GF-D8 (cell line): ENCODE results near the gene GNB5.
"Not testable (repeated sequence)": the region's sequence is repeated elsewhere in the genome, so short reads cannot be mapped to it uniquely, and the experiment has no call there.

ENCODE experiments used
- DNase-seq: peaks from one replicate; lab custom pipeline; 2025; lab: John Stamatoyannopoulos, UW

The GNB5 gene

DNA sequence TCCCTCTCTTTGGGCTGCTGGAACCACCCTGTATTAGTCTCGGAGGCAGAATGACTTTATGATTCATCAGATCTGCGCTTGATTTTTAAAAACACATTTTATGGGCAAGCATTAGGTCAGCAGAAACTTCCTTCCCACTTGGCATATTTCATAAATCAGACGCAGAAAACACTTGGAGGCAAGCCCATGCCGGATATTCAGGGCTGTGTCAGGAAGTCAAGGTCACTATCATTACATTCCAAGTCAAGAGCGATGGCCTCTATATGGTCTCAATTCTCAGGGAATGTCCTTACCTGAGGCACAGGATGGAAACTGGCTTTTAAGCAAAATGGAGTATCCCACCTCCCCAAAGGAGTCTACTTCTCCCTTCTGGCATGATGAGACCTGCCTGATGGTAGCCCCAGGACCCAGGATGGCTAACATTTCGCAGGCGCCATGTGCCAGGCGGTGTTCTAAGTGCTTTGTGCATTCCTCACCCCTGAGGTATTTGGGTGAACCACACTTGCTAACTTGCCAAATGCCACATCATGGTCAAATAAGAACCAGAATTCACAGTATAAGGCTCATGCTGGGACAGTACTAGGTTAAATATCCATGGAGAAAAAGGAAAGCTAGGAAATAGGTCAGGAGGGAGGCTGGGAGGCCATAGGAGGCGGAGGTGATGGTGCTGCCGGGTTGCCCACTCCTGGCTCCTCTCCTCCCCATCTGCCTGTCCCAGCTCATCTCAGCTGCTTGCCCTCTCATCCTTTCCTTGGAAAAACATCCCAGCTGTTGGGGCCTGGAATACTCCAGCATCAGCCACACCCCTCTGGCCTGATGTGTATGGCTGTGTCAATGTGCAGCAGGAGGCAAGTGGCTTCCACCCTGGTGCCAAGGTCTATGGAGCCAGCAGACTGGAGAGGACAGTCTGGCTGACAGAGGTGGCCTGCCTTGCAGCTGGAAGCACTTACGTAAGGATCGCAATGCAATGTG lies 97.4 kb downstream of the GNB5 start:
- no peak for DNase-seq

DNA sequence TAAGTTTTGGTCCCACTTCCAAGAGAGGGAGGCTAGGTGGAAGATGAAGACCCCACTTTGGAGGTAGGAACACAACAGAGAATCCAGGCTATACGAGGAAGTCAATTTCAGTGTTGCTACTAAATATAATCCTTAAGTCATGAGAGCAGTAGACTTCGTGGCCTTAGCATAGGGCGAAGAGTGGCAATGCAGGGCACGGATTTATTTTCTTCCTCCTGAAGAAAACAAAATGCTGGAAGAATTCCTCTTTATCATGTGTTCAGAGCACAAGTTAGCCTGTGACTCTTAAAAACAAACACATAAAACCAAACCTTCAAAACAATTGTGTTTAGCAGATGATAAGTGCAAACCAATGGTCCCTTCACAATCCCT lies 98.0 kb downstream of the GNB5 start:
- DNase-seq: no peak

DNA sequence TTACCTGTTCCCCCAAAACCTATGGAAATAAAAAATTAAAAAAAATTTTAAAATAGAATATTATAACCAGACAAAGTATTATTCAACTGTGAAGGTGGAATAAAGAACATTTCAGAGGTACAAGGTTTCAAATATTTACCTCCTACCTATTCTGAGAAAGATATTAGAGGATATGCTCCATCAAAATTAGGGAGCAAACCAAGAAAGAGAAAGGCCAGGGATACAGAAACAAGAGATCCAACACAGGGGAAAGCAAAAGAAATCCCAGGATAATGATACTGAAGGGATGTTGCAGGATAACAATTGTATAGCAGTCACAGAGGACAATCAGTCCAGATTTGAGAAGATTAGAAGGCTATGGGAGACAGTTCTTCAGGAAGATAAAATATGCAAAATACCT lies 101.0 kb downstream of the GNB5 start:
- no peak for DNase-seq

DNA sequence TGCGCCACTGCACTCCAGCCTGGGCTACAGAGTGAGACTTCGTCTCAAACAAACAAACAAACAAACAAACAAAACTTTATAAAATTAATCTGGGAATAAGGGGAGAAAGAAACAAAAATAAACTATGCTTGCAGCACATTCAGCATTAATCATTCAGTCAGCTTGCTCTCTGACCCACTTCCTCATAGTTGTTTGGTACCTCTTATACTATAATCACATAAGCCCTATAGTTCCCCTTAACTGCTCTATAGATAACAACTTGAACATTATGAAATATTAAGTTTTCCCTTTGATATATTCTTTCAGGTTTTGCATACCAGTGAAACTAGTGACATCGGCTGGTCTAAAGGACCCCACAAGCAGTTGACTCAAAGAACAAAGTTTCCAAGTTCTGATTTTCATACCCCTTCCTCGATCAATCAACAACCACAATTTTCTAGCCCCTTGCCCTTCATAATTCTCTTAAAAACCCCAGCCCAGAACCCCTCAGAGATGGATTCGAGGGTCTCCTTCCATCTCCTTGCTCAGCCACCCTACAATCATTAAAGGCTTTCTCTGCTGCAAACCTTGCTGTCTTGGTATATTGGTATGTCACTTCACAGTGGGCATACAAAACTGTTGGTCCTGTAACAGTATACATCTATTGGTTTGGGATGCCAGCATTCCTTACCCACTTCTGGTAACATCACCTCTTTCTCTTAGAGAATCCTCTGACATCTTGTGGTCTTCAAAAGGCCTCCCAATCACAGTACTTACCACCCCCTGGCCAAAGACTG lies 105.0 kb downstream of the GNB5 start:
- DNase-seq: no peak

DNA sequence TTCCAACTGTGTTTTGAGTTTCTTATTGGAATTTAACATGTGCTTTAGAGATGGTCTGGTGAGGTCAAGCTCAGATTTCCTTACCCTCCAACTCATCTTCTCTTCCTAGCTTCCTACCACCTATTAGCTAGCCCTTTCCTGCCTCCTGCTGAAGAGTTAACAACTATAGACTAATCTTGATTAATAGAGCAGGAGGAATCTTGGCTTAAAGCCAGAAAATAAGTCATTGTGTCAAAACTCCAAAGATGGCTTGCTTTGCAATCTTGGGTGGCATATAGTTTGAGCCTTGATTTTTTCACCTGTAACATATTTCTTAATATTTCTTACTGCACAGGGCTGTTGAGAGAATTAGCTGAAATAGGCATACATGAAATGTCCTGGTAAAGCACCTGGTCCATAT lies 105.9 kb downstream of the GNB5 start:
- no peak for DNase-seq

DNA sequence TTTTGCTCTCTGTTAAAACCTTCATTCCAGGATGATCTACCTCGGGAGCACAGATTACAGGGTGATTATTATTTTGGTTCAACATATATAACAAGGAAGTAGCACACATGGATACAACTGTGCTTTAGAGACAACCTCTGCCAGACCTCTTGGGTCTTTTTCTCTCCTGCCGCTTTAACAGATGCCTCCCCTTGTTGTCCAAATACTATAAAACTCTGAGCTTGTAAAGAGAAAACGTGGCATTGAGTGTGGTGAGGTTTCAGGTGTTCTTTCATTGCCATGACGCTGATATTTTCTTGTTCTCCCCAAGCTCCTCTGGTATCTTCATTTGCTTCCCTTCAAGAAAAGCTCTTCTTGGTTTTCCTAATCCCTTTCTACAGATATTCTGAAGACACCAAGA lies 107.6 kb downstream of the GNB5 start:
- no peak for DNase-seq

DNA sequence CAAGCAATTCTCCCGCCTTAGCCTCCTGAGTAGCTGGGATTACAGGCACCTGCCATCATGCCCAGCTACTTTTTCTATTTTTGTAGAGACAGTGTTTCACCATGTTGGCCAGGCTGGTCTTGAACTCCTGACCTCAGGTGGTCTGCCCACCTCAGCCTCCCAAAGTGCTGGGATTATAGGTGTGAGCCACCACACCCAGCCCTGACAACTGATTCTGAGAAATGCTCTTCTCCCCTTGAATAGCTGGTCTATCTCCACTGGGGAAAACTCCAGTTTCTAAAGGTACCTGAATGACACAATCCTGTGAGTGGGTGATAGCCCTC lies 108.2 kb downstream of the GNB5 start:
- not testable (repeated sequence) for DNase-seq

DNA sequence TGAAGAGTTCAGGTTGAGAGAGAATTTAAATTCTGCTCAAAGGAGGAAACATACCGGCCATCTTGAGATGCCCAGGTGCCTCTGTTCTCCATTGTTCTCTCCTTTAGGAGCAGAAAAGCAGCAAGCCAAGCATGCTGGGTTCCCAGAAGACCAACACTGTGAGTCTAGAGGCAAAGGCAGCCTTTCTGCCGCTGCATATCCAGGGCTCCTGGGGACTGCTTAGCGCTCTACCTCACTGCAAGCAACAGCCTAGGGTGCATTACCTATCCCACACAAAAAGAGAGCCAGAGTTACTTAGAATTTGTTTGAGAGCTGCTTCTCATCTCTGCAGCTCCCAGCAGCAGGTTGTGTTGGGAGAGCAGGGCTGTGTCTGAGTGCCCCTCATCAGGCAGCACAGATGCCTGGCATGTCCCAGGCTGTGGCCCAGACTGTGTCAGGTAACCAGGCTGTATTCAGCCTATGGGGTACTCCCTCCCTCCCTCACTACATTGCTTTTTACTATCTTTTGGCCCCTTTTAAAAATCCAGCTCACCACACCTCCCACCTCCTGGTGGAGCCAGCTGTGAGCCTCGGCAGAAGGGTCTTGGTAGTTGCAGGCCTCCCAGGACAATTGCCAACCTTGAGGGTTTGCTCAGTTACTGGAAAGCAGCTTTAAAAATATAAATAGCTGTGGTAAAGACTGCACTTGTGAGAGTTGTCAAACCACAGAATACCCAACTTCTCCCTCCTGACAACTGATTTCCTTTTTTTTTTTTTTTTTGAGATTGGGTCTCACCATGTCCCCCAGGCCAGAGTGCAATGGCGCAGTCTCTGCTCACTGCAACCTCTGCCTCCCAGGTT lies 108.8 kb downstream of the GNB5 start:
- peak; percentile 57 for DNase-seq

DNA sequence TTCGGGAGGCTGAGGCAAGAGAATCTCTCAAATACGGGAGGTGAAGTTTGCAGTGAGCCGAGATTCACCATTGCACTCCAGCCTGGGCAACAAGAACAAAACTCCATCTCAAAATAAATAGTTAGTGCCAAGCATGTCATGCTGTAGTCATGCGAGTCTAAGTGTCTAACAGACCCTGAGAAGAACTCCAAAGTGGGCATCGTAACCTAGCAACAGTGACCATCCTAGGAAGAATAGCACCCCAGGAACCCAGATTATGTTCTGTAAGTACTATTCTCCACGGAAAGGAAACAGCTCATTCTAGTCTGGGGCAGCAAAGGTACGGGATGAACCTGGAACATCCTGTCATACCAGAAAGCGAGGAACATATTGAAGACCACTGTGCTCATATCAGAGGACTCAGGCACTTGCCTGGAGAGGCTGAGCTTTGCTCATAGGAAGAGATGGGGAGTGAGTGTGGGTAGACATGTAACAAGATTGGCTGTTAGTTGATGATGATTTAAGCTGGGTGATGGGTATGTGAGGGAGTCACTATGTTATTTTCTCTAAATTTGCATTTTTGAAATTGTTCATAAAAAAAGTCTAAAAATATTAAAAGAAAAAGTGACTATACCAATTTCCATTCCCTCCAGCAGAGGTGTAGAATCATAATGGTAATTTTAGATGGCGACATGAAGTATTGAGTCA lies 110.3 kb downstream of the GNB5 start:
- no peak for DNase-seq

DNA sequence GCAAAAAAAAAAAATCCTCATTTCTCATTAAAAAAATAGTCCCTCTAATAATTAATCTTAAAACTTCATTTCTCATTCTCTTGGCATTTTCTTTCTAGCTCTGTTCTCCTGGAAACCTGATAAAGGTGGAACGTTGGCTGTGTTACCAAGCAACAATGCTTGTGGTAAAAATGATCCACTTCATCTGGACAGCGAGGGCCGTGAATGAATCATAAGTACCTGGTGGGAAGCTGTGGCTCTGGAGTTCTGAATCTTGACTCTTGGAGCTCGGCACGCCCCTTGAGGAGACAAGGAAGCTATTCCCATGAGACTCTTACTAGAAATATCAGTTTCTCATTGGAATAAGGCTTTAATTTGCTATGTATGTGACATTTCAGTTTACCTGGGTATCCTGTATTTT lies 111.2 kb downstream of the GNB5 start:
- DNase-seq: no peak

DNA sequence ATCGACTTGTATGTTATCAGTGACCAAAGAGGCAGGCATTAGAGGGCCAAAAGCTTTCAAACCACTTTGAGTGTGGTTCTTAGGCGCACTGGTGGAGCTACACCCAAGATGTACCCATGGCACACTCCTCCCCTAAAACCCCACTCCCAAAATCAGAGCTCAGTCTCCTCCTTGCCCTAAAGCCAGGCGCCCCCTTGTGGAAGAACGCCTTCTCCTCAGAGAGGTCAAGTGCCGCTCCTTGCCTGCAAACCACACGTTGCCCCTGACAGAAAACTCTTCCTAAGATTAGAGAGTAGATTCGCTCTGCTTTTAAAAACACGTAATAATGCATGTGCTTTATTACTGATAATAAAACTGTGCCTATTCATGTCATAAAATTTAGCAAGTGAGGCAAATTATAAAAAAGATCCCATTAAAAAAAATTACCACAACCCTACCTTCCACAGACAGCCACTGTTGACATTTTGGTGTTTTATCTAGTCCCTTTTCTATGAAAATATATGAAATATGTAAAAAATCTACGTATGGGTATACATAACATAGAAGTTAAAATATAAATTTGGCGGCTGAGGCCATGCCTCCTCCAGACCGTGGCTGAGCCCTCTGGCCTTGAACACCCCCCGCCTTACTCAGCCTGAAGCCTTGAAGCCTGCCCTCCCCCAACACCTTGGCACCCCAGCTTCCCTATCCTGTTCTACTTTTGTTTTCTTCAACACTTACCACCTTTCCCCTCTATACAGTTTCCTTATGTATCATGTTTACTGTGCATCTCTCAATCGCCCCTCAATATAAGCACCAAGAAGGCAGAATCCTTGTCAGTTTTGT lies 112.1 kb downstream of the GNB5 start:
- no peak for DNase-seq

DNA sequence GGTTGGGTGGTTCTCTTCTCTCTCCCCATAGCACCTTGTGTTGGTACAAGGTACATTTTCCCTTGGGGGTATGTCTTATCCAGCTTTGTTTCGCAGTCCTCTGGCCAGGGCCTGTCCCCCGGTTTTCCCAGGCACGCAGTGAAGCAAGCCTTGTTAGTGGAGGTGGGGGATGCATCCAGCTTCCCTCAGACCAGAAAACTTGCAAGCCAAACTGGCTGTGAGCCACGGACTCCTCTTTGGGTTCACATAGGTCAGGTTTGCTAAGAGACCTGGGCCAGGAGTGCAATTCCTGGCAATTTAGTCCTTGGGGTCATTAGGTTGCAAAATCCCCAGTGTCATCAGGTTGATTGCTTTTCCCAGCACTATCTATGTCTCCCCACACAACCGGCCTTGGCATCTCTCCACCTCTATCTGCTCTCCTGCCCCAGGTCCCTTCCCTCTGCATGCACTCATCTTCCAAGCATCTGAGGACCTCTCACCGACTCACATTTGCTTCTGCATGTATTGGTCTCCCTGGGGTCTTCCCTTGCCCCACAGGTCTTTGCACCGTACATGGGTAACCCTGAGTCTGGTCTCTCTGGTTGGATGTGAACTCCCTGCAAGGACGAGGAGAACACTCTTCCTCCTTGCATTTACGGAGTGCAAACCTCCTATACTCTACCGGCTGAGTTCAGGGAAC lies 112.9 kb downstream of the GNB5 start:
- no peak for DNase-seq

DNA sequence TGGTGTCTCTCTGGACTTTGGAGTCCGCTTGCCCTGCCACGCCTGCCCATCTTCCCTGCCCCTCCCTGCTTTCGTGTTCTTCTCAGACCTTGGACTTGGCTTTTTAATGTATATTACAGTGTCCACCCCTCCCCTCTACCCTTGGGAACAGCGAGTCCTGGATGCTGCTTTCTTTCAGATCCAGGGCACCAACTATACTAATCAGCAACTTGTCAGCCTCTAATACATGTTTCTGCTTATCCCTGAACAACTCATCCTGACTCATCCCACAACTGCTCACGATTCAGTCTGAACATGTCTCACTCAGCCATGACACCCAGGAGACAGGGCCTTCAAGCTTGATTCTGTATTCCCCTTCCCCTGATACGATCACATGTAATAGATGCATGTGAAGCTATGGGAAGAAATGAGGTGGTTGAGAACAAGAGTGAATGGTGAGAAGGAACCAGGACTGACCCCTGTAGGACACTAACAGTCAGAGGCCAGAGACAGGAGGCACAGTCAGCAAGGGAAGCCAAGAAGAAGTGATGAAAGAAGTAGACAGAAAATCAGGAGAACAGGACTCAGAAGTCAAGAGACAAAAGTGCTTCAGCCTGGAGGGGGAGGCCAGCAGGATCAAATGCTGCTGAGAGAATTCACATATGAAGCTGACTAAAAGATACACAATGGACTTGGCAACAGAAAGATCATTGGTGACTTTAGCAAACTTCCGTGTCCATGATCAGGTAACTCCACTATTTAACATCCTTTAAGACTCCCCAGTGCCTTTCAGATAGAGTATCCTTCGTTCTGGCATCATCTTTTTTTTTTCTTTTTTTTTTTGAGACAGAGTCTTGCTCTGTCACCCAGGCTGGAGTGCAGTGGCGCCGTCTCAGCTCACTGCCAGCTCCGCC lies 114.1 kb downstream of the GNB5 start:
- DNase-seq: no peak

DNA sequence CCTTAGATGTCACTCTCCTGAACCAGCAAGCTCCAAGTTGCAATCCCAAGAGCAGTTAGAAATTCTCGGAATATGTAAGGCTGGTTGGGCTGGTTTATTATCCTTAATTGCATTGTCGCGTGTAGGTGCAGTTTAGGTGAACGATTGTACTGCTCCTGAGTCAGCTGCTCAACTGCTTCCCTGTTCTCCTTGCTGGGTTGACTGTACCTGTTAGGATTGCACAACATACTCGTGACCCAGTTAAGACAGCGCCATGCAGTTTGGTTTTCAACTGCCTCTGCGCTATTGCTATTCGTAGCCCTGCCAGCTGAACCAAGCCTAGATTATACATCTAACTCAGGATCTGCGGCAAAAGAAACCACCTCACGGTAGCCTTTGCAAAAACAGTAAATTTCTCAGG lies 119.6 kb downstream of the GNB5 start:
- DNase-seq: no peak

DNA sequence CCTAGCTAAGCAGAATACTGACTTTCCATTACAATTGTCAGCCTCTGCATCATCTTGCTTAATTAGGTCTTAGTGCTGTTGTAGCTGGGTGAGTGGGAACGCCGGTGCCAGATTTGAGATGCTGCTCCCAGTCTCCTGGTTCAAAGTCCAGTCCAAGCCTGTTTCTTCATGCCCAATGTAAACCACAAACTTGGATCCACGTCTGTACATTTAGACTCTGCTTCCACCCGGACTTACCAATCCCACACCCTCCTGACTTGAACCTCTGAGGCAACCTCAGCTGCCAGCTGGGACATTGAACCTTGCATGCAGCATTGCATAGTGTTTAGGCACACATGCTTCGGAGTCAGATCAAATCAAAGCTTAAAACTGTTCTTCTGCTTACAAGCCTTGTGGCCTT lies 121.6 kb downstream of the GNB5 start:
- no peak for DNase-seq

DNA sequence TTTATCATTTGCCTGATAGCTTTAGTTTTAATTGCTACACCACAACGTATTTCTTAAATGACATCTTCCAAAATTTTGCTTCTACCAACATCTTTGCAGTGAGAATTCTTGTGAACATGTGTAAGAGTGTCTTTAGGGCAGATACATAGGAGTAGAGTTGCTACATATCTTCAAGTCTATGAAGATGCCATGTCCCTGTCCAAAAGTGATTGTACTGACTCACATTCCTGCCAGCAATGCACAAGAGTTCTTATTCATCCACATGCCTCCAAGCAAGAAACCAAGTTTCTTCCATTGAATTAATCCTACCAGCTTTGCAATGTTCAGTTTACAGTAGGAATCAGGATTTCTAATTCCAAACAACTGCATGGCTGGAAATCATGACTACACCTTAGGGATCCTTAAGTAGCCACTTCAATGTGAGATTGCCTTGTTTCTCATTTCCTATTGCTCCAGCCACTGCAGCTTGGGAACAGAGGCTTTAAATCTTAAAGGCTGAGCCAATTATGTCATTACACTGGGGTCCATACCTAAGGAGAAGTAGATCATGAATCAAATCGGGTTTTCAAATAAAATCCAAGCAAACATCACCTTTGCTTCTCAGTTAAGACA lies 123.1 kb downstream of the GNB5 start:
- no peak for DNase-seq

DNA sequence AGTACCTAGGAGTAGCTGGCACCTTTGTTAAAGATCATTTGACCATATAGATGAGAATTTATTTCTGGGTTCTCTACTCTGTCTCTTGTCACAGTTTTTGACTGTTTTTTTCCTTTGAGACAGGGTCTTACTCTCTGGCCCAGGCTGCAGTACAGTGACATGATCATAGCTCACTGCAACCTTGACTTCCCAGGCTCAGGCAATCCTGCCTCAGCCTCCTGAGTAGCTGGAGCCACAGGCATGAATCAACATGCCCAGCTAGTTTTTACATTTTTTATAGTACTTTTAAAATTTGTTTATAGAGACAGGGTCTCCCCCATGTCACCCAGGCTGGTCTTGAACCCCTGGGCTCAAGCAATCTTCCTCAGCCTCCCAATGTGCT lies 123.7 kb downstream of the GNB5 start:
- no peak for DNase-seq

DNA sequence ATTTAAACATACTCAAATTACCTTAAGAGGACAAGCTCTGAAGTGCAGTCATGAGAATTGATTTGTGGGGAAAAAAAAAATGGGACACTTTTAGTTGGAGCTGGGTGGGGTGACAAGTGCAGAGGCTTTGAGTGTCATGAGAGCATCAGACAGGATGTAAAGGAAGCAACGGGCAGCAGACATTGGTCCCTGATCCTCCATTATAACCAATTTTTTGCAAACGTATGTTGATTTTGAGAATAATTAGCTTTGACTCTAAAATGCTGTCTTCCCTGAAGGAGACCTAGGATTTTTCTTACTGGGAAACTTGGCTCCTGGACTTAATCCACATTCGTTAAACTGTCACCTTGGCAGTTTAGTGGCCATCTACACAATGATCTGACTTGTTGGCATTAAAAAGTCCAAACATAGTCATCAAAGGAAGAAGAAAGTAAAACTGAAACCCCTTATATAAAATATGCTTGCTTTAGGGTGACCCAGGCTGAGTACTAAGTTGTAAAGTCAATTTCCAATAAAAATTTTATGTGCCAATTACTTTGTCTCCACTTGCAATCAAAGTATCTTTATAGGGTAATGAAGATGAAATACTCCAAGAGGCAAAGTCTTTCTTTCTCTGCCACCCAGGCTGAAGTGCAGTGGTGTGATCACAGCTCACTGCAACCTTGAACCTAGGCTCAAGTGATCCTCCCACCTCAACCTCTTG lies 124.2 kb downstream of the GNB5 start:
- no peak for DNase-seq
